ENCODE results near the gene KIF5A.

The KIF5A gene

GRCh38 chr12:57628280-57629191 lies 78.7 kb downstream of the KIF5A start:
- in situ Hi-C loops (cut with MboI; ENCODE audit: low sequenced_read_pairs): no loop called here

GRCh38 chr12:57629897-57630471 lies 80.1 kb downstream of the KIF5A start:
- in situ Hi-C loops (cut with MboI; ENCODE audit: low sequenced_read_pairs): no loop called here

- in situ Hi-C loops (cut with MboI; ENCODE audit: low sequenced_read_pairs): no loop called here
These were observed 81.1 kb downstream of the KIF5A start for GRCh38 chr12:57630891-57631433.

GRCh38 chr12:57631566-57632072 lies 81.8 kb downstream of the KIF5A start:
- in situ Hi-C loops (cut with MboI; ENCODE audit: low sequenced_read_pairs): no loop called here

- in situ Hi-C loops (cut with MboI; ENCODE audit: low sequenced_read_pairs): no loop called here
These were observed 82.5 kb downstream of the KIF5A start for GRCh38 chr12:57632073-57632957.

- in situ Hi-C loops (cut with MboI; ENCODE audit: low sequenced_read_pairs): no loop called here
These were observed 83.4 kb downstream of the KIF5A start, which contains the start of gene B4GALNT1 for GRCh38 chr12:57632958-57633840. Gene B4GALNT1, minus strand, starts transcription at chr12:57633201. Its CDS starts 1,069 bp downstream, at chr12:57632132.
